Activated CD4-positive, alpha-beta T cell treated with anti-CD3 and anti-CD28 coated beads, Interleukin-2, Interleukin-4, amounts not matched to agents 100 ng/mL and 50 ng/mL, durations not matched to agents 16 hours and 8 hours (primary cell): Measurements from ENCODE around the gene RBBP8NL.
"Not testable (repeated sequence)": the region's sequence is repeated elsewhere in the genome, so short reads cannot be mapped to it uniquely, and the experiment has no call there.

Experiments used
- DNase-seq: peaks from one replicate; pipeline ENCODE4 v3.0.0-alpha.2; 2020; ENCODE audit warnings: low spot score

RBBP8NL gene

DNA sequence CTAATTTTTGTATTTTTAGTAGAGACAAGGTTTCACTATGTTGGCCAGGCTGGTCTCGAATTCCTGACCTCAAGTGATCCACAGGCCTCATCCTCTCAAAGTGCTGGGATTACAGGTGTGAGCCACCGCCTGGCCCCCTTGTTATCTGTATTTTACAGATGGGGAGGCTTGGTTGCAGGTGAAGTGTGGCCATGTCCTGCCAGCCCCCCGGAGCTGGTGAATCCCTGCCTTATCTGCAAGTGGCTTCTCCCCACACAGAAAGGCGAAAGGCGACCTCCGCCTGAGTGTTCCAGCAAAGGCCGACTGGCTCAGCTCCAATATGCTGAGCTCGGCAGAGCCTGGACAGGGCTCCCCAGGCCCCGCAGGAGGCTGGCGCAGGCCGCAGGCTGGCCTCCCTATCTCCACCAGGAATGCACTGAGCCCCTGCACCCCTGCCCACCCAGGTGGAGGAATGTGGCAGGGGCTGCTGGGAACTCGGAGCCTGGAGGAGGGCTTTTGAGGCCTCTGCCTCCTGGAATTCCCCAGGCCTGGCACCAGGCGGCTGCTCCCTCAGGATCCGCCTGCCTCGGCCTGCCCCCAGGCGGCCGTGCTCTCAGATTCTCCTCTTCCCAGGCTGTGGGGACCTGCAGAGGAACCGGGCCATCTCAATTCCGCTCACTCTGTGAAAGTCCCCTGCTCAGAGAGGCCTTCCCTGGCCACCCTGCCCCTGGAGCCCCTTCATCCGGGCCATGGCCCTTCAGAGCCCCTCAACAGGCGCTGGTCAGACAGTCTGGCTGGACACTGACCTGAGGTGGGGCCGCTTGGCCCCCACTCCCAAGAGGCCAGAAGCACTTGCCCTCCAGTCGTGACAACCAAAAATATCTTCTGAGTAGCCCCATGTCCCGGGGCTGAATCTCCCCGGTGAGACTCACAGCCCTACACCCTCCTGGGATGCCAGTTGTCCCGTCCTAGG is 51.0 kb downstream of the RBBP8NL start:
- no peak for DNase-seq

DNA sequence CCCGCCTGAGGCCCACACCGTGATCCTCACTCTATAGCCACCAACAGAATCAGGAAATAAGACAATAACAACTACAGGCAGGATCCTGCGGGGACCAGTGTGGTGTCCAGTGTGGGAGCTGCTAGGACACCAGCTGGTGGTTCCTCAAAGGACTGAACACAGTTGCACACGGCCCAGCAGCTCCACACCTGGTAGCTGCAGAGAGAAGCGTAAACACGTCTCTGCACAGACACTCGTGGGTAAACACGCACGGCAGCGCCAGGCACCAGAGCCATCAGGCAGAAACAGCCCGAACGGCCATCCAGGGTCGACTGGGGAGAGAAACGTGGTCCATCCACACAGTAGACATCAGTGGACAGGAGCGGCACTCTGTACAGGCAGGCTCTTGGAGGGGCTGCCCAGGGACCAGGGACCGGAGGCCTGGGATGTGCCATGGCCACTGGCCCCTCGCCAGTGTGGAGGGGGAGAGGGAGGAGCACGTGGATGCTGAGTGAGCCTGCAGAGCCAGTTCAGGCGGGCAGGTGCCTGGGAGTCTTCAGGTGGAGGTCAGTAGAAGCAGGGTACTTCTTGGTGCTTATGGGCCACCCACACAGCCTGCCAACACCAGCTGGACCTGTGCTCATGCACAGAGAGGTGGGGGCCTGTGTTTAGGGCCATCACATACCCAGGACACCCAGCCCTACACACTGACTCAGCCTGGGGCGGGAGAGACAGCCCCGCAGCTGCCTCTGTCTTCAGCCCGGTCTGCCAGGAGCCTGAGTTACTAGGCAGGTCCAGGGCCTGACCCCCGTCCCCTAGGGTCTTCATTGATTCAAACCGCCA is 52.8 kb downstream of the RBBP8NL start:
- no peak for DNase-seq

DNA sequence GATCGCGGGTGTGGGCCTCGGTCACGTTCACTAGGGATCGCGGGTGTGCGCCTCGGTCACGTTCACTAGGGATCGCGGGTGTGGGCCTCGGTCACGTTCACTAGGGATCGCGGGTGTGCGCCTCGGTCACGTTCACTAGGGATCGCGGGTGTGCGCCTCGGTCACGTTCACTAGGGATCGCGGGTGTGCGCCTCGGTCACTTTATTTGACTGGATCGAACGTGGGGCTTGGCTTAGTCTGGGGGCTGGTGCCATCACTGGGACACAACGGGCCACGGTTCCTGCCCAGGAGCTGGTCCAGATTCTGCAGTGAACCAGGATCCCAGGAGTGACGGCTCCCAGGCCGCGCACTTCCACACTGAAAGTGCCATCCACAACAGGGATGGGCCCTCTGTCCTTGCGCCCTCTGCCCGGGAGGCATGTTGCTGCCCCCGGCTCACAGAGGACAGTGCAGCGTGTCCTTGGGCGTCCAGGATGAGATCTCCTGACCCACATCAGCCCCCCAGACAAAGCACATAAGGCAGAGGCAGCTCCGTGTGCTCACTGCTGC is 53.6 kb downstream of the RBBP8NL start:
- not testable (repeated sequence) for DNase-seq

DNA sequence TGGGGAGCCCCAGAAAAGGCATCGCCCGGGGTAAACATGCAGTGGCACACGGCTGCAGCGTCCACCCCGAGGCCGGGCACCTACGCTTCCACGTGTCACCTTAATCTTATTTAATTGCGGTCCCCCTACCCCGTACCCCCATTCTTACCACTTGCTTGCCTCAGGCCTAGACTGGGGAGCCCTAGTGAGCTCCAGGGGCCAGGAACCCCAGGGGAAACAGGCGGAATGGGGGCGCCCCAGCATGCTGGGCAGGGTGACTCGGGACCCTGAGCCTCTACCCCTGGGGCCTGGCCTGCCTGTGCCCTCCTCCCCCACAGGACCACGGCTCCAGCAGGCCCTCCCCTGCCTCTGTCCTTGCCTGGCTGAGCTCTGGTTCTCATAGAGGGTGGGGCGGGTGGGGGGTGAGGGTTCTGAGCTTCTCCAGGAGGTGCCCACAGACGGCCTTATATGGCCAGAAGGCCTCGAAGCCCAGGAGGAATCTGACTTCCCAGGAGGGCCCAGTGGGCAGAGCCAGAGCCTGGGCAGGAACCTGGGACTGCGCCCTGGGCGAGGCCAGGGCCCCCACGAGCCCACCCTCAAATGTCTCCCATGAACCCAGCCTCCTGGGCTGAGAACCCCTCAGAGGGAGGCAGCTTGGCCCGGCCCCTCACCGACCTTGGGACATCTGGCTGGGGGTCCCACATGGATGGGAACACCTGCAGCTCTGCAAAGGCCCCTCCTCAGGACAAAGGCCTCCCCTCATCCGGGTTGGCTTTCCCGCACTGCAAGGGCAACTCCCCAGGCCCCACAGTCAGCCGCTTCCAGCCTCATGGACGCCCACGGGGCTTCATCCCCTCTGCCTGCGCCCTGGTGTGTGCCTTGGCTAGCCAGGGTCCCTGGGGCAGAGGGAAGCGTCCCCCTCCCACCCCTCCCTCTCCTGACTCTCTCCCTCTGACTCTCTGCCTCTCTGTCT is 55.0 kb downstream of the RBBP8NL start:
- DNase-seq = no peak

DNA sequence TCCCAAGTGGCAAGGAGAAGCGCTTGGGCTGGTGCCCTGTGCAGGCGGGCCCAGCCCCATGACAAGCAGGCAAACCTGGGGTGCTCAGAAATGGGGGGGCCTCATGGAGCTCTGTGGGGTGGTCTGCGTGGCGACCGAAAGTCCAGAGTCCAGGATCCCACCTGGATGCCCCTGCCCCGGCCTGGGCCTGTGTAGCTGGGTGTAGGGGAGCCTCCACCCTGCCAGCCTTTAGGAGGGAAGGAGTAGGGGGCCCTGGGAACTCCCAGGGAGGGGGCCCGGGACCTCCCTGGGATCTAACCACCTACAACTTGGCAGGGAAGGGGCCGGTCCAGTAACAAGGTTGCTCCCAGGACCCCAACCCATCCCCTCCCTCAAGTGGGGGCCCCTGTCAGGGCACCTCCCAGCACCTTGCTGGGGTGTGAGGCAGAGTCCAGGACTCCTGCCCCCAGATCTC is 55.7 kb downstream of the RBBP8NL start:
- no peak for DNase-seq

DNA sequence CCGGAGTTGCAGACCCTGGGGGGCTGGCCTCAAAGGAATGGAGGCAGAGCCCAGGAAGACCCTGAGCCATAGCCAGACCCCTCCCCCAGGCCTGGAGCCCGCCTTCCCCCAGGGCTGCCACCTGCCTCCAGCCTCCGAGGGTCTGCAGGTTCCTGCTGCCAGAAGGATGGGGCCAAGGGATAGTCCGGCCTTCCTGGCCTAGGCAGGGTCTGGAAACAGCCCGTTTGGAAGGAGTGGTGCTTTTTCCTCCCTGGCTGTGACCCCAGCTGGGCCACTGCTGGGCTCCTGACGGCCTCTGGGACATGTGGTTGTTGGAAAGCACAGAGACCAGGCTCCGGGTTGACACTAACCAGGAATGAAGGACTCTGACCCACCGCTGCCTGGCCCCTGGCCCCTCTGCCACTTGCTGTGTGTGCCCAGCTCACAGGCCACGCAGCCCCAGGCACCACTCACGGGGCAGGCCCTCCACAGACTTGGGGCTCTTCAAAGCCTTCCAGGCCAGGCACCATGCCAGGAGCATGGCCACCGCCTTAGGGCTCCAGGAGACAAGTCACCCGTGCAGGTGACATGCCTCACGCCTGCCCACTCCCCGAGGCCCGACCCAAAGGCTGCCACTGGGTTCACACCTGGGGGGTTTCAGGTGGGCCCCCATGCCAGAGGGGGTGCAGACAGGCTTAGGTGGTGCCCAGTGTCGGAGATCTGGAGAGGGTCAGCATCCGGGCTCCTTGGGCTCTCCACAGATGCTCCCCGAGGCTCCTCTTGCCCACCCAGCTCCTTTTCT is 56.3 kb downstream of the RBBP8NL start:
- DNase-seq = no peak

DNA sequence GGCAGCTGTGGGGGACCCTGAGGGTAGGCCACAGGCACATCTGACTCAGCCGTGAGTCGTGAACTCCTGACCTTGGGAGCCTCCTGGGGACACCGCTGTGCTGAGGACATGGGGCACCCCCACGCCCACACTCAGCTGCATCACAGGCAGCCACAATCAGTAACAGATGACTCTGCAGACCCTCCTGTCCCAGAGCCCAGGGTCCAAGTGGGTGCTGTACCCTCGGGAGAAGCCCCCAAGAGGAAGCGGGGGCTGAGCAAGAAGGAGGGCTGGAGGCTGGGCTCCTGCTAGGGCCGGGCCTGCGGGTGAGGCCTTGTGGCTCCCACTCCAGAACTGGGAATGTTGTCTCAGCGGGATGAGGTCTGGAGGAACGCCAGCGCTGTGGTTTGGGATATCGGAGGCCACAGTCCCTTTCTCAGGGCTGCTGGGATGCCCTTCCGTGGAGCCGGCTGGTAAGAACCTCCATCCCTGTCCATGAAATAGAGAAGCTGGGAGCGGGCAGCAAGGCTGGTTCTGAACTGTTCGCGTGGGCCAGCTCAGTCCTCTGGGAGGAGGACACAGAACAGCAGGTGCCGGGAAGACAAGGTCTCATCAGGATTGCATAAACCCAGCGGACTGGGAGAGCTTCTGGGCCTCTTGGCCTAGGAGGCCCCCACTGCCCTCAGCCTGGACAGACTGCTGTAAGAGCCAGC is 57.1 kb downstream of the RBBP8NL start:
- DNase-seq = no peak

DNA sequence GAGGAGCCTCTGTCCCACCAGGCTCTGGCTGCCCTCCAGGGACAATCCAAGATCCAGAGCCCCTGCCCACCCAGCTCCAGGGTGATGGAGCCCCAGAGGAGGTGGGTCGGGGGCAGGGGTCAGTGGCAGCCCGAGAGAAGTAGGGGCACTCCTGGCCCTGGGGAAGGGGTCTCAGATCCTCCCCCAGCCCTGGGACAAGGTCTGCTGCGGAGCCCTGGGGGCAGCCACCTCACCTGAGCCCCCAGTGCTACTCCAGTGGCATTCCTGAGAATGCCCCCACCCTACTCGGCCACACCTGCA is 57.6 kb downstream of the RBBP8NL start:
- no peak for DNase-seq

DNA sequence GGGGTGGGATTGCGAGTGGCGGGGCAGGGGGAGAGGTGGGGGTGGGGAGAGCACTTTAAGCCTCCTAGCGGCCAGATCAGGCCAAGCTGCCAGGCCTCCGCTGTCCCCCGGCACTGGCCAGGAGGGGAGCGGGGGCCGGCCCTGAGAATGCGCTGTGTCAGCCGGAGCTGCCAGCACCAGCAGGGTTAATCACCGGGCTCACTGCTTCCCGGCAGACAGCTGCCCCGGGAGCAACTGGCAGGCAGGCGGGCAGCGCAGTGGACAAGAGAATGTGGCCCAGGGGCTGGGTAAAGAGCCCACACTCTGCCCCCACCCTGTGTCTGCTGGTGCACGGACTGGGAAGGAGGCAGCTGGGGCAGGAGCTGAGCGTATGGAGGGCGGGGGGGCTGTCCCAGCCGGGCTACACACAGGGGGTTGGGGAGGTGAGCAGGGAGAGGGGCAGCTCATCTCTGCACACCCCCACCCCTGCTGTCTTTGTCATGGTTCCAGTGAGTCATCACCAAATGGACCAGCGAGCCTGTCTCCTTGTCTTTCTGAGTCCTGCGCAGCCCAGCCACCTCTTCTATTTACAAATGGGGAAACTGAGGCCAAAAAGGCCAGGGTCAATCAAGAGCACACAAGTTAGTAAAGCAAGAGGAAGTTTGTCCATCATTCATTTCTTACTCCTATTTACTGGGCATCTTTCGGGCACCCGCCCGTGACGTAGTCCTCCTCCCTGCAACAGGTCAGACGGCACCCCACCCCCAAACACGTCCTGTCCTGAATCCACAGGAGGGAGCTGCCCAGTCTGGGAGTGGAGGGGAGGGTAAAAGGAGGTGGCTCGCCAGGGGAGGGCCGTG is 58.1 kb downstream of the RBBP8NL start:
- DNase-seq = no peak

DNA sequence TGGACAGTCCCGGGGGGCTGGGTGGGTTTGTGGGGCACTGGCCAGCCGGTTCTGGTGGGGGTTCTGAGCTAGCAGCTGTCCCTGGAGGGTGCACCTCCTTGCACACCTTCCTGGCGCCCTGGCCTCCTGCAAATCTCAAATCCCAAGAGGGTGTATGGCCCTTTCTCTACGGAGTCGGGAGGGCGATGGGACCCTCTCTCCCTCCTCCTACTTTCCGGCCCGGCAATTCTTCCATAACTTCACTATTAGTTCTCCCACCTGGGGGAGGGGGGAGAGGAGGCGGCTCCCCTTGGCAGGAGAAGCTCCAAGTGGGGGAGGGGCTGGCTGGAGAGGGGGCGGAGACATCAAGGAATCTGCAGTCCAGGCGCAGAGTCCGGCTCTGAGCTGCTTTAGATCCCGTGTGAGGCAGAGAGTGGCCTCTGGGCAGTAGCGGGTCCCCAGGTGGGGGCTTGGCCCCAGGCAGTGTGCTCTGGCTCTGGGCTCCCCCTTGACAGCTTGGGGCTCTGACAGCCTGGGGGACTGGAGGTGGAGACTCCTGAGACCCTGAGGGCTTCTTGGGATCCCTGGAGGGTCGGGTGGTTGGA is 58.9 kb downstream of the RBBP8NL start:
- no peak for DNase-seq

DNA sequence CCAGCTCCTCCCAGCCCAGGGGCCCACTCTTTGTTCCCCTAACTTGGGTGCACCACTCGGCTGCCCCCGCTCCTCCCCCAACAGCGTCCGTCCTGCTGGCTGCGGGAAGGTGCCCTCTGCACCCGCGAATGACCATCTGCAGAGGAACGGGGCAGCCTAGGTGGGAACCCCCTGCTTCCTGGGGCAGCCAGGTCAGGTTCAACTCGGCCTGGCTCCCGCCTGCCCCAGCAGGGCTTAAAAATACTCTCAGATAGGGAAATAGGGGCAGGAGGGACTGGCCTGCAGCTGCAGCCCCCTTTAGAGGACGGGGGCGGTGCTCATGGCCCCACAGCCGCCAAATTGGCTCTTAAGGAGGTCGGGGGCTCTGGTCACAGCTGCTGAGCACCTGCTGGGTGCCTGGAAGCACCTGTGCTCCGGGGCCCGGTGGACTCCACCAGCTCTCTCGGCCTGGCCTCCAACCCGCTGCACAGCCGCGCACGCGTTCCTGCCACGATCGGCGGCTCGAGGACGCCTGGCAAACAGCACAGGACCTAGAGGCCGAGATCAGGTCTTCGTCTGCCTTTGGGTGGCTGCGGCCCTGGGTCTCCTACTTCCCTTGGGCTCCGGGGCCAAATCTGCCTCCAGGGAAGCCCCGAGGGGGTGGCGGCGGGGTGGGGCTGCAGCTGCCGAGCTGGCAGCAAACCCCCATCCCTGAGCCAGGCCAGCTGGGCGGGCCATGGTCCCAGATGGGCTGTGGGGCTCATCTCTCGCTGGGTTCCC is 59.5 kb downstream of the RBBP8NL start:
- no peak for DNase-seq

DNA sequence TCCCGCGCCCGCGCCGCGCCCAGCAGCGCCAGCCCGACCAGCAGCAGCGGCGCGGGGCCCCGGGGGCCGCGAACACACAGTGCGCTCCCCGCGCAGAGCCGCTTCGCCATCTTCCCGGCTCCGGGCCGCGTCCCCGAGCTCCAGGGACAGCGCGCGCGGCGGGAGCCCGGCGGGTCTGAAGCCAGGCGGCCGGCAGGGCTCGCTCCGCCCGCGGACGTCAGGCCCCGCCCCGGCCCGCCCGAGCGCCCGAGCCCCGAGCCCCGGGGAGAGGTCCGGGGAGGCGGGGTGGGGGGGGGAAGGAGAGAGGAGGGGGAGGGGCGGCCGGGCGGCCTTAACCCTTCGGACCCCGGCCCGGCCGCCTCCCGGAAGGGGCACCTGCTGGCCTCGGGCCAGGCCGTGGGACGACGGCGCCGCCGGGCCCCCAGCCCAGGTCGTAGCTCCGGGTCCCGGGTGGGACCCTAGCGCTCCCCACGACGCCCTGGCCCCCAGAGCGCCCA is 60.2 kb downstream of the RBBP8NL start, which contains the start of gene LAMA5:
LAMA5 (minus strand) TSS at position 177 of the 497 bp plus-strand sequence; CDS start at position 110, 67 bp downstream.
- no peak for DNase-seq

DNA sequence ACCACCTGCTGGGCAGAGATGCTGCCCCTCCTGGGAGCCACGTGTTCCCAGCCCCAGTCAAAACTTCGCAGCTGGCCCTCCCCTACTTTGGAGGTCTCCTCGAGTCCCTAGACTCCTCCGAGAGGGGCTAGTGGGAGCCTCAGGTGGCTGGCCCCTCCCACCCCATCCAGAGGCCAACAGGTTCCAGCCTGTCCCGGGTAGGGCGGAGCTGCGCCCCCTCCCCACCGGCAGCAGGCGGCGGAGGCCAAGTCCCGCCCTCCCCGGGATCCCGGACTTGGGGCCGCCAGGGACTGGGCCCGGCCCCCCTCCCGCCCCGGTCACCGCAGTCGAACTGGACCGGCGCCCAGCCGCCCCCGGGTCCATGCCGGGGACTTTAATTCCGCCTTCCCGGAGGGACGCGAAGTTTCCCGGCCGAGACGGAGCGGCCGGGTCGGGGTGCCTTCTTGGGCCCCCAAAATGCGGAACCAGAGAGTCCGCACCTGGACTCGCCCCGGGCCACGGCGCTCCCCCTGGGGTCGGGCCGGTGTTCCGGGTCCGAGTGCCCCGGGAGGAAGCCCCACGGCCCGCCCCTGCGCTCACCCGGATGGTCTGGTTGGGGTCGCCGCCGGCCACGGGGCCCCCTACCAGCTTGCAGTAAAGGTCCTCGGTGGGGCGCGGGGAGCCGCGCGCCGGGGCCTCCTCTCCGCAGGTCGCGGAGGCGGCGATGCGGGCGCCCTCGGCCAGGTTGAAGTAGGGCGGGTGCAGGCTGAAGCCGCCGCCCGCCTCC is 60.8 kb downstream of the RBBP8NL start:
- DNase-seq = no peak

DNA sequence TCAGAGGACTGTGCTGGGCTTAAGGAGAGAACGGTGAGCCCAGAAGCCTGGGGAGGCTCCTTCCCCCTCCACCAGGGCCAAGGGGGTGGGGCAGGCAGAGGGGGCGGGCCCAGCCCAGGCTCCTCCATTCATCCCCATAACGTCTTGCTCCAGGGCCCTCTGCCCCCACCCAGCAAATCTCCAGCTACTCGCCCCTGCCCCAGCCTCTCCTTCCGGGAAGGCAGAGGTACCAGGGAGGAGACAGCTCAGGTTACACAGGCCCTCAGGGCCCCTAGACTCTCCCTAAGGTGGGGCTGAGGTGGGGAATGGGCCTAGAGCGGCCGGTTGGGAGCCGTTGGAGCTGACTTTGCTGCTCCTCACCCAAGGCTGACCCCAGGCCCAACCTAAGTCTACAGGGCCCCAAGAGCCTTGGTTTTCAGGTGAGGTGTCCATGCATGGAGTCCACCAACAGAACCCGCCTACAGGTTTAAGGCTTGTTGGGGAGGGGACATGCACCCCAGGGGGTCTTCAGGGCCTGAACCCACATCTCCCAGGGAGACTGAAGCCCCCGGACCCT is 61.4 kb downstream of the RBBP8NL start:
- DNase-seq = no peak

DNA sequence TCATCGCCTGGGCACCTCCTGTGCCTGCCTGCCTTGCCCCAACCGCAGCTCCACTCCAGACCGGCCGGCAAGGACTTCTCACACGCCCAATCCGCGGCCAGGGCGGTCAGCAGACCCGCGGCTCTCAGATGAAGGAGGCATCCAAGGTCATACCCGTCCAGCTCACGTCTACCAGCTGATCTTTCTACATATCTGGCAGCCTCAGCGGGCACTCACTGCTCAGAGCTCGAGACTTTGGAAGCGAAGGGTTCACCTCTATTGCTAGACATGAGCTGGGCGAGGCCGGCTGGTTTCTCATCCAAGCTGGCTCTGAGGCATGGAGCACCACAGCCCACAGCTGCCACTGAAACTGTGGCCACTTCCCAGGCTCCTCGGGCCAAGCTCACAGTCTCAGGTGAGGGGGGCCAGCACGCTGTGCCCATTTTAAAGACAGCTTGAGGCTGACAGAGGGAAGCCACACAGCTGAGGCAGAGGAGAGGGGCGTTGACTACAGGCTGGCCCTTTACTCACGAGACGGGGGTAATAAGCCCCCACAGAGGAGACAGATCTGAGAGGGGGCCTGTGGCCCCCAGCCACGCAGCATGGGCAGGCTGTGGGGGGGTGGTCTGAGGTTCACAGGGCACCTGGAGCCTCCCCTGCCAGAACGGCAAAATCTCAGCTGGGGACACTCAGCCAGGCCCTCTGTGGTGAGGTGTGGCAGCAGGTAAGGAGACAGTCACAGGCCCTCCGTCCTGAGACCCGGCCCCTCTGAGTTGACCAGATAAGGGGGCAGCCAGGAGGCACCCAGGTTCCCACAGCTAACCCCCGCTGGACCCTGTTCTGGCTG is 62.2 kb downstream of the RBBP8NL start:
- no peak for DNase-seq
